DMS153 treated with DMSO at 0.1 percent for 48 hours (cell line): ENCODE data around the gene CASTOR2.
"Not testable (repeated sequence)": the region's sequence is repeated elsewhere in the genome, so short reads cannot be mapped to it uniquely, and the experiment has no call there.

Source experiments
- DNase-seq: peaks from one replicate; lab custom pipeline; 2025; ENCODE audit not compliant: unreplicated experiment; lab: John Stamatoyannopoulos, UW

The CASTOR2 gene

DNA sequence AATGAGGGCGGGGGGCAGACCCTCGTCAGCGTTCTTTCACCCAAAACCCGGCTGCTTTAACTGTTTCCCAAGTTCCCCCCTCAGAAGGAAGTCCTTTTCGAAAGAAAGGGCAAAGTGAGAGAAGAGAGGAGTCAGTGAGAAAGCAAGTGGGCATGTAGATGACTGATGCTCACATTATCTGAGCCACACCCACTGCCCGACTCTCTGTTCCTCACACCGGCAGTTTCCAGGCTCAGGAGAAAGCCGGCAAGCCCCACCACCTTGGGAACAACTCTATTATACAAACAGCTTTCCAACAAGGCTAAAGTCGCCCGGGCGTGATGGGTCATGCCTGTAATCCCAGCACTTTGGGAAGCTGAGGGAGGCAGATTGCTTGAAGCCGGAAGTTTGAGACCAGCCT, 86.0 kb downstream of the CASTOR2 start:
- DNase-seq, result no peak

DNA sequence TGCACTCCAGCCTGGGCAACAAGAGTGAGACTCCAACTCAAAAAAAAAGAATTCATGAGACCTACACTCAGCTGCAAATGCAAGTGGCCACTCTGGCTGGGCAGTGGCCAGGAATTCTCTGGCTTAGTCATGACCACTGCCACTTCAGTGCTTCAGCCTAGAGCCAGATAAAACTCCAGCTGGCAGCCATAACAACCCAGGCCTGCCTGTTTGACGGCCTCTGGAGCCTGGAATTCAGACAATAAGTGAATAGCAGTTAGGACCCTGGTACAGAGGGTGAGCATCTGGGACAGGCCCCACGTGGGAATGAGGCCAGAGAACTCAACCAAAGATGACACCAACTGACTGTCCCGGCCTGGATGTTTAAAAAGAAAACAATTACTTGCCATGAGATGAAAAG, 90.2 kb downstream of the CASTOR2 start:
- no peak for DNase-seq

DNA sequence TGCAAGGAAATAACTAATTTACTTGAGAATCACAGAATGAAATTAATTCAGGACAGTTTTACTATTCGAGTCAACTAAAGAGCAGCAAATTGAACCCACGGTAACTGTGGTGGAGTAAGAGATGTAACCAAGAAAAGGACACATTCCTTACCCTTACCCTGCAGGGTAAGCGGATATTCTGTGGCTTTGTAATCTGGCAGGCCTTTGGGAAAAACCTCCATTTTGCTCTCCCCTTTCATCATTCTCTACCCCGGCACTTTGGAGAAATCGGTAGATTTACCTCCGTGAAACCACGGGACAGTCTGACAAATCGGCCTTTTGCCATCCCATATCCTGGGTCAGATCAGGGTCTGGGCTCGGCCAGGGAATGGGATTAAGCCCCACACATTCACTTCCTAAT, 90.7 kb downstream of the CASTOR2 start:
- DNase-seq, result no peak

DNA sequence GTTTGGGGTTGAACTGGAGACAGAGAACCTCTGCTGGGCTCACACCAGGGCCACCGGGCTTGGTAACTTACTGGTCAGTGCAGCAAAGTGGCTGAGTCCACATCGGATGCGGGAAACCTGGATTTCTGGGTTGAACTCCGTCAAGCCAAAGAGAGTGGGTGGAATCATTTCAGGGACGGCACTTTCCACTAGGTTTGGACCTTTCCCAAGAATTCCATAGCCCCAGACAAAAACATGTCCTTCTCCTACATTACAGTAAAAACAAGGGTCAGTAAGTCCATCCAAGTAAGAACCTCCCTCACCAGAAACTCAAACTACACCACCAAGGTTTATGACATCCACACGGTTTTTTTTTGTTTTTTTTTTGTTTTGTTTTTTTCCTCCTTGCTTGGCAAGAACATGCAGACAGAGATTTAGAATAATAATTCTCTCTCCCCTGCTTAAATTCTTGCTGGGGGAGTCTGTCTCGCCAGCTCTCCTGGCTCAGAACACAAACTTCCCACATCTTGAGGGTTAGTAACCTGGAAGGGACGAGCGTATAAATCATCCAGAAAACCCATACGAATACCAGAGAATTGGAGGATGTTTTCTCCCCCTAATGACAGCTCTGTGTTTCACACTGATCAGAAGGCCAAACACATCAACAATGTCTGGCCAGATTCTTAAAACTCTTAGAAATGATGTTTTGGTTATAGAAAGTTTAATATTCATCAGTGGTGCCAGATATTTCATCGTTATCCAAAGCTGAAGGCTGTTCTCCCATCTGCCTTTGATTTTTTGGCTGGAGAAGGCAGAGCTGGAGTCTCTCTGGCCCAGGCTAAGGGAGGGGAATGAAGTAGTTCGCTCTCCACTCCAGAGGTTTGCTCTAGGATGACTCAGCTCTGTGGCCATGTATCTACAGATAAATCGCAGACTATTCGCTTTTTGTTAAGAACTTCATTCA, 91.6 kb downstream of the CASTOR2 start:
- no peak for DNase-seq

DNA sequence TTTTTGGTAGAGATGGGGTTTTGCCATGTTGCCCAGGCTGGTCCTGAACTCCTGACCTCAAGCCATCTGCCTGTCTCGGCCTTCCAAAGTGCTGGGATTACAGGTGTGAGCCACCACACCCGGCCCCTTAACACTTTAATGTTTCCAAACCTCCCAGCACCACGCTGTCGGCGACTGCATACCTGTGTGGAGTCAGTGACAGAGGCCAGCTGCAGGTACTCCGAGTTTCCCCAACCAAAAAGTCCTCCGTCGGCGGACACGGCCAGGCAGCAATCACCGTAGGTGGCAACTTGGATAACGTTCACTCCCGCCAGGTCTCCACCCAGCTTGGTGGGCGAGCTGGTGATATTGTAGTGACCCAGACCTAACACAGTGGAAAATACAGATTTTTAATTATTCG, 93.9 kb downstream of the CASTOR2 start:
- no peak for DNase-seq

DNA sequence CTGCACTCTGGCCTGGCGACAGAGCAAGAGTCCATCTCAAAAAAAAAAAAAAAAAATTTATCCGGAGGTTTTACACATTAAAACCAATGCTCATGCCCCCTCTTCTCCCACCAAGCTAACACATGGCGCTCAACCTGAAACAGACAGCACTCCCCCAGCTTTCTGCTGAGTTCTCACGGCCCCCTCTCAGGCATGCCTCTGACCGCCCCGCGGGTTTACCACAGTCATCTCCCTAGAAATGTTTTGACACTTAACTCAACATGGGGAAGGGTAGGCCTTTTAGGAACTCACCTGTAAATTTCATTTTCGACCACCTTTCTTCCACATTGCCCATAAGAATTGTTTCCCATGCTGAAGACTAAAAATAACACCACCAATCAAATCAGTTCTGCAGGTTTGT, 99.8 kb downstream of the CASTOR2 start:
- DNase-seq, result no peak

DNA sequence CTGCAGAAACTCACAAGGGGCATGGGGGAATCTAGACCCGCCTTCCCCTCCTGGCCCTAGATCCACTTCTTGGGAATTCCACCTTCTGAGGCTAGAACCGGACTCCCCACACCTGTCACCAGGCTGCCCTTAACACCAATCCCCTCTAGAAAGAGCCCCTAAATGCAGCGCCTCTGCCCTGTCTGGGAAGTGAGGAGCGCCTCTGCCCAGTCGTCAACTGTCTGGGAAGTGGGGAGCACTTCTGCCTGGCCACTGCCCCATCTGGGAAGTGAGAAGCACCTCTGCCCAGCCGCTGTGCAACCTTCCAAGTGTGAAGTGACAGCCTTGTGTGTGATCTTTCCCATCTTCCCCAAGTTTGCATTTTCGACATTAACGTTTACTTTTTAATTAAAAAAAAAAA, 100.3 kb downstream of the CASTOR2 start:
- no peak for DNase-seq

DNA sequence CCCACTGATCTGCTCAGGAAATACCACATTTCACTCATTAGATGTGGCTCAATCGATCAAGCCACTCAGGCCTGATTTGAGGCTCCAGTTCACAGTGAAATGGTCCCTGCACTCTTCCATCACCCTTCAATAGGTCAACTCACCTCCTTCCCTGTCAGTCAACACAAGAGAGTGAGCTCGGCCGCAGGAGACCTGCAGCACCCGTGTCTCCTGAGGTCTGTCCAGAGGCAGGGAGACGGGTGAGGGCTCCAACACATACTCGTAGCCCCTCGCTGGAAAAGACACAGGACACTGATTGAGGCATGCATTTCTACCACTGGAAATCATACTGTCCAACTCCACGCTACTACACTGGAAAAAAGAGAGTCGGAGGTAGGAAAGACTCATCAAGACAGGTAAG, 102.0 kb downstream of the CASTOR2 start:
- DNase-seq, result no peak

DNA sequence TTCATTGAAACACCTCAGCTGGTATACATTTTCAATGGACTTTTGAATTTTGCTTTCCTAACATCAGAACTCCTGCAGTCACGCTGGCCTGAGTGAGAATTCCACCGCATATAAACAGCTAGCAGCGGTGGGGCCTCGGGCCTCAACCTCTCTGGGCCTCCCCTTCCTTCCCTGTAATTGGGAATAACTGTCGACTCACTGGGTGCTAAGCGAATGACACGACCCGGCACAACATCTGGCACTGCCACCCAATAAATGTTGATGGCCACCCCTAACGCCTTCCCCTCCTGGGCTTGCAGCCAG, 108.4 kb downstream of the CASTOR2 start:
- no peak for DNase-seq

DNA sequence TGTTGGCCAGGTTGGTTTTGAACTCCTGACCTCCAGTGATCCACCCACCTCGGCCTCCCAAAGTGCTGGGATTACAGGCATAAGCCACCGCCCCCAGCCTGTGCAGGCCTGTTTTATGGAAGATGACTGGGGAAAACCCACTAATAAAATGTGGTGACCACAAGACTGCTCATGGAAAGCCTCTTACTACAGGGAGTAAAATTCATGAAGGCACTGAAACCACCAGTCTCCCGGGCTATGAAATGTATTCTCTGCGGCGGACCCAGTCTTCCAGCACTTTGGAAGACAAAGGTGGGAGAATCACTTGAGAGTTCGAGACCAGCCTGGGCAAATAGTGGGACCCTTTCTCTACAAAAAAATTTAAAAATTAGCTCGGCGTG, 109.7 kb downstream of the CASTOR2 start:
- not testable (repeated sequence) for DNase-seq
